K562 (cell line): ENCODE results near the gene PHLDA3. TPM values are rescaled to one million over a fixed set of nuclear protein-coding genes. Genes with fewer than 3 reads are reported as not detected.

Source experiments
- AFF4 ChIP-seq: sonication (generic); formaldehyde crosslinking; IDR thresholded peaks from 2 replicates; pipeline ENCODE4 v1.8.0; 2023; ENCODE audit warnings: mild to moderate bottlenecking, missing genetic modification reagents
- BHLHE40 ChIP-seq: IDR thresholded peaks from 2 replicates; pipeline ENCODE4 v1.6.1; 2011; ENCODE audit warnings: low read length, improper control_type of control experiment
- CEBPG ChIP-seq, 3 experiments: fragments of 200-800 bp in 1 of 3; sonication (Bioruptor generic) in 1 of 3; sonication (generic) in 1 of 3; formaldehyde crosslinking in 1 of 3; IDR thresholded peaks in 2 of 3; conservative IDR thresholded peaks in 1 of 3; 2 replicates each; pipeline versions ENCODE4 v1.6.1 to v1.8.0; 2016 to 2022; ENCODE audit warnings: missing compliant biosample characterization in 2 of 3, missing genetic modification characterization in 2 of 3, mild to moderate bottlenecking in 1 of 3, missing genetic modification reagents in 1 of 3
- CTBP1 ChIP-seq: fragments of 450-650 bp; IDR thresholded peaks from 2 replicates; pipeline ENCODE4 v1.6.1; 2016; ENCODE audit warnings: borderline replicate concordance
- ETS2 ChIP-seq: IDR thresholded peaks from 2 replicates; pipeline ENCODE4 v1.6.1; 2016; ENCODE audit warnings: borderline replicate concordance, missing genetic modification characterization, mild to moderate bottlenecking, moderate library complexity, missing compliant biosample characterization; ENCODE audit not compliant: poor library complexity, severe bottlenecking
- ETV1 ChIP-seq: fragments of 450-650 bp; conservative IDR thresholded peaks from 2 replicates; pipeline ENCODE4 v1.6.1; 2016; ENCODE audit warnings: missing genetic modification characterization, control low read depth, low read depth, missing compliant biosample characterization
- HDAC8 ChIP-seq: fragments of 450-650 bp; IDR thresholded peaks from 2 replicates; pipeline ENCODE4 v1.6.1; 2016; ENCODE audit warnings: mild to moderate bottlenecking, missing genetic modification characterization, moderate library complexity, missing compliant biosample characterization
- HES1 ChIP-seq: fragments of 450-650 bp; IDR thresholded peaks from 2 replicates; pipeline ENCODE4 v1.6.1; 2016; ENCODE audit warnings: low read depth, mild to moderate bottlenecking, moderate library complexity
- MAZ ChIP-seq, 2 experiments: fragments of 450-650 bp in 1 of 2; sonication (generic) in 1 of 2; formaldehyde crosslinking; IDR thresholded peaks in 1 of 2; conservative IDR thresholded peaks in 1 of 2; 2 replicates each; pipeline versions ENCODE4 v1.4.0 to v1.5.0; 2020; ENCODE audit warnings: mild to moderate bottlenecking in 1 of 2, missing genetic modification reagents in 1 of 2
- NEUROD1 ChIP-seq: fragments of 150-350 bp; IDR thresholded peaks from 2 replicates; pipeline ENCODE4 v1.6.1; 2014; ENCODE audit warnings: borderline replicate concordance, low read length, low read depth; ENCODE audit not compliant: partially characterized antibody
- NFE2 ChIP-seq: IDR thresholded peaks from 2 replicates; pipeline ENCODE4 v1.6.1; 2014; ENCODE audit warnings: antibody characterized with exemption, low read depth
- PHF20 ChIP-seq: fragments of 450-650 bp; IDR thresholded peaks from 2 replicates; pipeline ENCODE4 v1.6.1; 2018; ENCODE audit not compliant: partially characterized antibody
- POLR3A ChIP-seq: IDR thresholded peaks from 2 replicates; pipeline ENCODE4 v1.6.1; 2011; ENCODE audit warnings: borderline replicate concordance, mild to moderate bottlenecking, moderate library complexity; ENCODE audit not compliant: insufficient read length, insufficient read depth; ENCODE audit errors: extremely low read depth
- SETDB1 ChIP-seq: IDR thresholded peaks from one replicate; pipeline ENCODE4 v1.6.1; 2012; ENCODE audit warnings: low read length, control low read depth, inconsistent platforms
- SMARCA4 ChIP-seq: fragments of 450-650 bp; IDR thresholded peaks from 2 replicates; pipeline ENCODE4 v1.6.1; 2016
- SRSF9 ChIP-seq: fragments of 200-400 bp; formaldehyde crosslinking; IDR thresholded peaks from 2 replicates; pipeline ENCODE4 v1.6.1; 2017; ENCODE audit warnings: low read depth, low read length, borderline replicate concordance
- TEAD4 ChIP-seq, 2 experiments: sonication (generic) in 1 of 2; formaldehyde crosslinking in 1 of 2; IDR thresholded peaks; 2 replicates each; pipeline versions ENCODE4 v1.6.1 to v1.8.0; 2012 to 2022; ENCODE audit warnings: borderline replicate concordance in 1 of 2, inconsistent platforms in 1 of 2, low read length in 1 of 2, mild to moderate bottlenecking in 1 of 2, missing genetic modification reagents in 1 of 2
- ZFP36 ChIP-seq: fragments of 150-350 bp; IDR thresholded peaks from 2 replicates; pipeline ENCODE4 v1.6.1; 2018; ENCODE audit warnings: low read length, low read depth; ENCODE audit not compliant: partially characterized antibody
- polyA plus RNA-seq, 8 experiments: library from polyadenylated mRNA; depleted of rRNA in 4 of 8; stranded (reverse) in 5 of 8; unstranded in 3 of 8; fragments of >200 nt; fragmentation: Nextera tagmentation in 2 of 8; fragmentation: Illumina TruSeq in 1 of 8; extraction: Ambion mirVana in 2 of 8; extraction: Trizol in 1 of 8; gene quantifications; 2 replicates each; pipeline versions ENCODE4 v1.2.1 to v1.2.3, GENCODE V29; 2011 to 2014; ENCODE audit warnings: inconsistent platforms in 1 of 8, missing spikeins in 1 of 8
- total RNA-seq, 7 experiments: library from RNA; depleted of rRNA in 6 of 7; stranded (reverse); fragments of >200 nt in 6 of 7; fragmentation: Illumina TruSeq in 2 of 7; extraction: Trizol in 2 of 7; gene quantifications; 2 replicates each; pipeline versions ENCODE4 v1.2.1 to v1.2.3, GENCODE V29; 2011 to 2021; ENCODE audit warnings: low replicate concordance in 1 of 7
- TF ChIP-seq, protein P1 (sequence below): fragments of 450-650 bp; formaldehyde crosslinking; IDR thresholded peaks from 2 replicates; pipeline ENCODE4 v1.4.0; 2020; ENCODE audit warnings: mild to moderate bottlenecking, moderate library complexity

The PHLDA3 gene
- total and polyA plus RNA-seq, 9 of the 15 experiments (the other 6 are each of a cell fraction or from before 2014, with no cell fraction given) = 0.11 to 0.27 TPM; not detected in 7

GRCh38 chr1:201447903-201448871 lies 20.8 kb downstream of the PHLDA3 start (continued):
- TF ChIP-seq HES1 (no peak), CEBPG (CRISPR knock-in tag; IDR thresholded peaks at IDR 0.05) (no peak), CEBPG (tag; conservative IDR thresholded peaks at IDR 0.05 in 1 of 2, IDR thresholded peaks at IDR 0.05 in 1 of 2) (peak in 1 of 2 experiments; percentile 68; a peak in 1 of 4 replicates), PHF20 (no peak), ETS2 (tag) (no peak), NEUROD1 (no peak), CTBP1 (peak; percentile 70; the same call in 1 of the 2 replicates), TEAD4 (IDR thresholded peaks at IDR 0.05; ENCODE audit: low read length) (peak; percentile 10; the same call in 1 of the 2 replicates), TEAD4 (CRISPR knock-in tag; IDR thresholded peaks at IDR 0.05; ENCODE audit: borderline replicate concordance) (no peak), NFE2 (no peak), ETV1 (tag) (peak; percentile 93), POLR3A (no peak), AFF4 (CRISPR knock-in tag) (no peak), HDAC8 (tag) (no peak), ZFP36 (no peak), MAZ (CRISPR knock-in tag; conservative IDR thresholded peaks at IDR 0.05 in 1 of 2, IDR thresholded peaks at IDR 0.05 in 1 of 2) (peak; percentile 64 to 71; a peak in 3 of 4 replicates), BHLHE40 (0 out of 2 replicates have a peak, but pooled peaks have one; percentile 8), SETDB1 (no peak), SRSF9 (no peak), SMARCA4 (no peak)
- TF ChIP-seq, protein P1, sequence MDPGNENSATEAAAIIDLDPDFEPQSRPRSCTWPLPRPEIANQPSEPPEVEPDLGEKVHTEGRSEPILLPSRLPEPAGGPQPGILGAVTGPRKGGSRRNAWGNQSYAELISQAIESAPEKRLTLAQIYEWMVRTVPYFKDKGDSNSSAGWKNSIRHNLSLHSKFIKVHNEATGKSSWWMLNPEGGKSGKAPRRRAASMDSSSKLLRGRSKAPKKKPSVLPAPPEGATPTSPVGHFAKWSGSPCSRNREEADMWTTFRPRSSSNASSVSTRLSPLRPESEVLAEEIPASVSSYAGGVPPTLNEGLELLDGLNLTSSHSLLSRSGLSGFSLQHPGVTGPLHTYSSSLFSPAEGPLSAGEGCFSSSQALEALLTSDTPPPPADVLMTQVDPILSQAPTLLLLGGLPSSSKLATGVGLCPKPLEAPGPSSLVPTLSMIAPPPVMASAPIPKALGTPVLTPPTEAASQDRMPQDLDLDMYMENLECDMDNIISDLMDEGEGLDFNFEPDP = no peak
